Measurements from ENCODE around the gene WDPCP.
"Not testable (repeated sequence)": the region's sequence is repeated elsewhere in the genome, so short reads cannot be mapped to it uniquely, and the experiment has no call there.

The WDPCP gene

DNA sequence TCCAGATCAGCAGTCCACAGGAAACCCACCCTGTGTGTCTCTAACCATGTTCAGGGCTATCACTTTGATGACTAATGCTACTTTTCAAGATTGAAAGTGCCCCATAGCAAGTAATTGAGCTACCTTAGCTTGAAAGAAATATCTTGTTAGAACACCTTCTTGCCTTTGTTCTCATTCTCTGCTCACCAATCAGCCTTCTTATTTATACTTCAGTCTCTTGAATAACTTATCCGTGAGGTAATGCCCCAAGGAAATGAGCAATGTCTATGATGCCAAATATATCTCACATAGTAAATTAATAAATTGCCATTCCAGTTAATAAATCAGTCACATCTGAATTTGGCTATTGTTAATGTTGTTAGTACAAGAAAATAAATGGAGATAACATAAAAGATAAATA lies 141.6 kb downstream of the WDPCP start:
- no peak for DNase-seq (ENCODE audit: low read depth)

DNA sequence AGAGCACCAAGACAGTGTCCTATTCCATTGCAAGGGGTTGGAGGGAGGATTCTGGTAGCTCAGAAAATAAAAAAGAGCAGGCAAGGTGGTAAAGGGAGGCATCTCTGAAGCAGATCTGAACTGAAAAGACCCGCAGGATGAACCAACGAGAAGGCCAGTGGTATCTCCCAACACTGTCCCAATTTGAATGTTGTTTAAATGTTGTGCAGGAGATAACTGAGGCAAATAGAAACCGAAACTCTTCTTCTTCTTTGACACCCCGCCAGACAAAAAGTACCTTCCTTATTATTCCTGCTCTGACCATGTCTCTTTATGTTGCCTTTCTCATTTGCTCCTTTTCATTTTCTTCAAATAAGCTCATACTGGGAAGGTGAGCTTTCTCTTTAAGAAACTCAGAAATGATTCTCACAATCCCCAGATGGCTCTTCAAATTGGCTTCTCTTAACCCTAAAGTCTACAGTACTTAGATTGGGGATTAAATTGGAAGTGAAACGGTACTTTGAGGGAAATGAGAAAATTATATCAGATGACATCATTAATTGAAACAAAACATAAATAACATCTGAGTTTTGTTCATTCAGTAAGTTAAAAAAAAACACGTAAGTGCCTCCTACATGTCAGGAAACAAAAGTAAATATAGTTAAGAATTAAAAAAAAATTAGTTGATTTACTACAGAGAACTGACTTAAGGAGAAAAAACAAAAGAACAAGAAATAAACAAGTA lies 143.6 kb downstream of the WDPCP start:
- DNase-seq (ENCODE audit: low read depth), result no peak

DNA sequence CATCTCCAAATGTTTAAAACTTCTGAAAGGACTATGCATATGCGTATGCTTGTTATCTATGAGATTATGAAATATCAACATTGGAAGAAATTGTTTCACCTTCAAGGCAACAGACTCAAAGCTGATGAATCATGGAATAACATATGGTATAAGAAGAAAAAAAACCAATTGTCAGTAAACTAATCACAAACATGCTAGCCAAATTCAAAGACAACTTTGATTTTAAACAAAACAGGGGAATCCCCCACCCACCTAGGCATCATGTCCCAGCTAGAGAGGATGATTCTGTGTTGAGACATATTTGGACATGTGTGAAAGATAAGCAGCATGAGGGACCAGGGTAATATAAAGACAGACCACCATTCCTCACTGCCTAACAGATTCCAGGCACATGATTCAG lies 147.7 kb downstream of the WDPCP start:
- peak; percentile 84 for DNase-seq (ENCODE audit: low read depth)

DNA sequence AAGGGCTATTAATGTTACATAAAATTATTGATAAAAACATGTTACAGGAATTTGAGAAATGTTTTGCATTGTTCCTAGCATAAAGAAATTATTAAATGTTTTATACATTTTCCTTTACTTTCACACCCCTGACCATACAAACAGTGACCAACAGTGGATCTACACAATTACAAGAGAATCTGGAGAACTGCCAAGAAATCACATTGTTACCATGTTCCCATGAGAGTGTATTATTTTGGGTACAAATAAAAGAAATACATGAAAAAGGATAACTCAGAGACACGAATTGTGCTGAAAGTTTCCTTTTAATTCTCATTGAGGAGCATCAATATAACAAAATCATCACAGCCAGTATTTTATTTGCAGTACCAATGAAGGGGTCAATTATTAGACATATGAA lies 150.1 kb downstream of the WDPCP start:
- no peak for DNase-seq (ENCODE audit: low read depth)

DNA sequence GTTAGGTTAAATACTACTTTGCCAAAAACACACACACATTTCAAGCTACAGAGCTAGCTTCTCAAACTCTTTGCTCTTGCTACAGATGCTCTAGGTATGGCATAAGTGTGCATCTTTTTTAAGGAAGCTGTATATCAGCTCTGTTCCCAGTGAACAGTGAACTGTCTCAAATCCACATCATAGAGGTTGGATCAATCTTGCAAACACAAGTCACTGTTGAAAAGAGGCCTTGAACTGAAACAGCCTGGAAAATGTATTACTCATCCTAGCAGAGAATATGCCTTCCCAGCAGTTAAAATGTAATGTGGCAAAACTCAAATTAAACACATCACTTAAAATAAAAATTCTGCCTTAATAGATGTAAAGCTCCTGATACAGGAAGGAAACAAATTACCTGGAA lies 151.8 kb downstream of the WDPCP start:
- peak; percentile 67 for DNase-seq (ENCODE audit: low read depth)

DNA sequence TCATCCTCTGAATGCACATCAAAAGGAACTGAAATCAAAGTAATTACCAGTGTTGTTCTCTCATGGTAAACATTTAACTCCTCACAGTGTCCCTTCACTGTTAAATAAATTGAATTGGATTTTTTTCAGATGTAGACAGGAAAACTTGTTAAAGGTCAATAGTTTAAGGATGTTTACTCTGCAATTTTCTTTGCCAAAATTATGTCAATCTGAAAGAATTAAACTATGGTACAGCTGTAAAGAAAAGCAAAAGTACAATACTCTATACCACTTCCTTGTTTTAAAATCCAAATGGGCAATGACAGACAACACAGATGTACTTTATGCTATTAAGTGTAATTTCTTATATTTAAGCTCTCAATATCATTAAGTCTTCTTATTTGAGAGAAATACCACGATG lies 153.2 kb downstream of the WDPCP start:
- peak; percentile 44 for DNase-seq (ENCODE audit: low read depth)

DNA sequence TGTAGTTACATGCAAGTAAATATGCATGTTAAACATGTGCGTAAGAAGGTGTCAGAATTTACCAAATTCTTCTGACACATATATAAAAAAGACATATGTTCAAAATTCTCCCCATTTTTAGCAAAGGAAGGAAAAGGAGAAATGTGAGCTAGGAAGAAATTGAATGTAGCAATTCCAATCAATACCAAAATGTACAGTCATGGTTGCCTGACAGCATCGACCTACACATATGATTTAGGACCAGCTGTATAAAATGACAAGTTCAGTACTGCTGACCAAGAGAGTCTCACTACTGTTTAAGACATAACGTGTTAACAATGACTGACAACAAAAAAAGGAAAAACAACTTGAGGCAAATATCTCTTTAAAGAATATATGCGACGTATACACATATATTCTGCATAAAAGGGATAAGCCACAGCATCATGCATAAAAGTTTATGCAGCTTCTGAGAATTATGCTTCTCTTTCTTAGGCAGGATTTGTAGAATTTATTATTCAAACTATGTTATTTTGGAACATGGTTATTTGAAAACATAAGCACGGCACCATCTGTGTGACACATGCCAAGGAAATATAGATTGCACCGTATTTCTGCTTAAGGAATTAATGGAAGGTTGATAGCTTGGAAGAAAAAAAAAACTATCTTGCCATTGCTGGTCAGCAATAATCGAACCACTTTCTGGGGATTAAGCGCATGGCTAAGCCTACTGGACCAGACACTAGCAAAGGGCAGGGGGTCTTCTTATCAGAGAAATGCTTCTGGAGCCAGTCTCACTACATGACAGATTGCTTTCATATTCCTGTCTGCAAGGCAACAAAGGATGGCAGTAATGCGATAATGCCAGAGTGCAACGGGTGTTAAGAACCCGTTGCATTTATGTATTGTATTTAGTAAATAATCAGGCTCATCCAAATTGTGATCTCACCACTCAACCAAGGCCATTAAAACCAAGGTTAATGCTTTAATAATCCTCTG lies 154.0 kb downstream of the WDPCP start:
- no peak for DNase-seq (ENCODE audit: low read depth)

DNA sequence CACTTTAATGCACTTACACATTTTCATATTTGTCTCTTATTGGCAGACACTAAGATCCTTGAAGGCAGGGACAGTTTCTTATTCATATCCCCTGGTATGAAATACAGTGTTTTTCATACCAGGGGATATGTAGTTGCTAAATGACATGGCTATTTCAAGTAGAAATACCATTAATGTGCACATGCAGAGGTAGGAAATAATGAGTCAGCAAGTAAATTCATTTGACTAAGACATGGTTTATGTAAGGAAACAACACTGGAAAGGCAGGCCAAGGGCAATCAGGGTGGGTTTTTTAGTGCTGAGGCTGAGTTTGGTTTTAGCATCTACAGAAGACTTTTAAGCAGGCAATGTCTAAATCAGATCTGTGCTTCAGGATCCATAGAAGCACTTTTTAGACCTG lies 155.9 kb downstream of the WDPCP start:
- DNase-seq (ENCODE audit: low read depth), result peak; percentile 85

DNA sequence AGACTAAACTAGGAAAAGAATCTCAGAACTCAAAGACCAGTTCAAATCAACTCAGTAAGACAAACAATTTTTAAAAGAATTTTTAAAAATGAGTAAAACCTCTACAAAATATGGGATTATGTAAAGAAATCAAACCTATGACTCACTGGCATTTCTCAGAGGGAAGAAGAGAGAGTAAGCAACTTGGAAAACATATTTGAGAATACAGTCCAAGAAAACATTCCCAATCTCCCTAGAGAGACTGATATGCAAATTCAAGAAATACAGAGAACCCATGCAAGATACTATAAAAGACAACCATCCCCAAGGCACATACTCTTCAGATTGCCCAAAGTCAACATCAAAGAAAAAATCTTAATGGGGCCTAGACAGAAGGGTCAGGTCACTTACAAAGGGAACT lies 162.7 kb downstream of the WDPCP start:
- peak; percentile 32 for DNase-seq (ENCODE audit: low read depth)

DNA sequence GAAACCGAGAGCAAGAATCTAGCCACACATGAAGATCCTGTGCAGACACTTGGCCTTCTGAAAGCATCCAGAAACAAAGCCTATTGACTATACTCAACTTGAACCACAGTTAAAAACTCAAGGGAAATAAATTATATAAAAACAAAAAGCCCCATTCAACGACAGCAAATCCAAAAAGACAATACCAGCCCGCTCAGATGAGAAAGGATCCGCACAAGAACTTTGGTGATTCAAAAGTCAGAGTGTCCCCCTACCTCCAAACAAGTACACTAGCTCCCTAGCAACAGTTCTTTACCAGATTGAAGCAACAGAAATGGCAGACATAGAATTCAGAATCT lies 163.2 kb downstream of the WDPCP start:
- no peak for DNase-seq (ENCODE audit: low read depth)

DNA sequence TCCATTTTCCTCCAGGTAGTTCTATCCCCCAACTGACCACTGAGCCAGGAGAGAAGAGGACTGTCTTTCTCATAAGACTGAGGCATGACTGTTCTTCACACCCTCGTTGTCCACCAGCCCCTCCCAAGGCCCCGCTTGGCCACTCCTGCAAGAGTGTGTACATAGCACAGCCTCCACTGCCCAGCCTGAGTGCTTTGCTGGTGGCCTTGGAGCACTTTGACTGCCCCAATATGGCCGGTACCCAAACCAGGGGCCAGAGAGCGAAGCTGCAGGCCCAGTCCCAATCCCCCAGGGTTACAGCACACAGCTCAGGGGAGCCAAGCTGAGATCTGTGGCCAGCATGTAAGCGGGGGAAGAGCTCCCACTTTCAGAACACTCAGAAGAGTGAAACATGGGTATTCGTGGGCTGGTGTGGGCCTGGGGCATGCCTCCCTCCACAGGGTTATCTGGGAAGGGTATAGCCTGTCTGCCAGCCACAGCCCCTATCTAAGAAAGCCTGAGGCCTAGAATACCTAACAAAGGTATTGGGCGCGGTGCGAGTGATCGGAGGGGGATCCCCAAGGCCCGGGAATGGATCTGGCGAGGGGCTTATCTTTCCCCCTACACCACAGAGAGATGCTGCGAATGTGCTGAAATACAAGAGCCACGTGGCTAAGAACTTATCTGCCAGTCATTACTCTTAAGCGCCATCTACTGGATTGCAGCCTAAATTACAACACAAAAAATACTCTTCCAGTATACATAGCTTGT lies 163.8 kb downstream of the WDPCP start:
- DNase-seq (ENCODE audit: low read depth), result peak; percentile 62

DNA sequence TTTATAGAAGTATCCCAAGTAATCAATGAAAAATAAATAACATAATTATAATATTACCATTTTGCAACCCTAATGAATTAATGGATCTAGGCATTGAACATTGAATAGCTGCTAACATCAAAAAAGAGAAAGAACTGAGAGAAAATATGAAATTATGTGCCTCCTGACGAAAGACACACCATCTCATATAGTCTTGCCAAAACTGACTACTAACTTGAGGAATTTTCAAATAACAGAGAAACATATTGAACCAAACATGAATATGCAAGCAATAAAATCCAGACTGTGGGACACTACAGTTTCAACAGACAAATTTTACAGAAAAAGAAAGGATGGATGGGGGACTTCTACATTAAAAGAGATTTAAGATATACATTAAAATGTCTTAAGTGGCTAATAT lies 165.7 kb downstream of the WDPCP start:
- DNase-seq (ENCODE audit: low read depth), result no peak

DNA sequence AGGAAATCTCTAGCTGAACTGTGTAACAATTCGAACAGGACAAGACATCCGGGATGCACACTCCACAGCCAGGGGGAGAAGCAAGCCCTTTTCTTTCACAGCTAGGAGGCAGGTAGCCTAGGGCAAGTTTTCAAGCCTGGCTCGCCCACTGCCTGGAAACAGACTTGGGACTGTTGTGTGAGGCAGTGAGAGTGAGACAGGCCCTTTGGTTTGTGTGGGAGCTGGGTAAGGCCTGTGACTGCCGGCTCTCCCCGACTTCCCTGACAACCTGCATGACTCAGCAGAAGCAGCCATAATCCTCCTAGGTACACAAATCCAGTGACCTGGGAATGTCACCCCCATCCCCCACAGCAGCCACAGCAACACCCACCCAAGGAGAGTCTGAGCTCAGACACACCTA lies 179.7 kb downstream of the WDPCP start:
- DNase-seq (ENCODE audit: low read depth), result peak; percentile 12

DNA sequence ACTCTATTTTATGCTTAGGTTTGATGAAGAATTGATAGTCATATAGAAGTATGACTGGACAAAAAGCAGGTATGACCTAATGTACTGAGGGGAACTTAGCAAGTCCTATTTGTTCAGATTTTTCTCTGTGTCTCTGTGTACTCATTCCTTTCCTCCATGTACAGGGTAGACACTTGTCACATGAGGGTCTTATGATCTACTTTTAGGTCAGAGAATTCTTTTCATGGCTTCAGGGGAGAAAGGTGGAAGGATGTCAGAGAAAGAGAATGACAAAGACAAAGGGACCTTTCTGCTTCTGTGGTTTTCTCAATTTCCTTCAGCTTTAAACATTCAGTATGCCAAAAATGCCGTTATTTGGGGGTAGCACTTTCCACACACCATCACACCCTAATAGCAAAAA lies 181.6 kb downstream of the WDPCP start:
- DNase-seq (ENCODE audit: low read depth), result no peak

DNA sequence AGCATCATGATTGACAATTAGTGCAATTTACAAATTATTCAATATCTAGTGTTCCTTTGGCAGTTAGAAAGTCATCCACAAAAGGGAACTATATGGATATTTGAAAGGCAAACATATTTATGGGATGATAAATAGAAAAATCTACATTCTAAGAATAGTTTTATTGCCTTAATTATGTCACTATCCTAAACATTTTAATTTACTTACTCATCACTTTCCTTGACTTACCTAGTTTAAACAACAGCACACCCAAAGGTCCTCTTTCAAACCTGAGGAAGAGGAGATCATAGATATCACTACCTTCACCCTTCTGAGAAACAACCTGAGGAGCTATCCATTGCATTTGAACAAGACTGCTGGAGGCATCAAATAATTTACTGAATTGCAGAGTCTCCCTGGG lies 184.5 kb downstream of the WDPCP start:
- DNase-seq (ENCODE audit: low read depth), result no peak

DNA sequence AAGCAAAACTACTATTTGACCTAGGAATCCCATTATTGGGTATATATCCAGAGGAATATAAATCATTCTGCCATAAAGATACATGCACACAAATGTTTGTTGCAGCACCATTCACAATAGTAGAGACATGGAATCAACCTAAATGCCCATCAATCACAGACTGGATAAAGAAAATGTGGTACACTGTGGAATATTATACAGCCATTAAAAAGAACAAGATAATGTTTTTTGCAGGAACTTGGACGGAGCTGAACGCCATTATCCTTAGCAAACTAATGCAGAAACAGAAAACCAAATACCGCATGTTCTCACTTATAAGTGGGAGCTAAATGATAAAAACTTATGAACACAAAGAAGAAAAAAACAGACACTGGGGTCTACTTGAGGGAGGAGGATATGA lies 185.4 kb downstream of the WDPCP start:
- not testable (repeated sequence) for DNase-seq (ENCODE audit: low read depth)

DNA sequence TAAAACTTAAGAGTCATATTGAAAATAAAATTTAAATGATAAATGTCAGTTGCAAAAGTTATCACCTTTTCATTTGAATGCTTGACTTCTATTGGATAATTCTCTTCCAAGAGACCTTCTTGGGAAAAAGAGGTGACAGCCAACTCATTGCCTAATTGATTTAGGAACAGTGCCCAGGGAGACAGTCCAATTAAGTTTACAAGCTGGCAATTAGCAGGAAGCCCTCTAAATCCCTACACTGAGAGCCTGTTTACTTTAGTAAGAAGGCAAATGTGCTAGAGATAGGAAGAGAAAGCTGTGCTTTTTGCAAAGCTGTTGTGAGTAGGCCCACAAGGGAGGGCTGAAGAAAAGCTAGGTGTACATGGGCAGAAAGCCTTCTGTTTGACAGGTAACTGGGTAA lies 189.1 kb downstream of the WDPCP start:
- DNase-seq (ENCODE audit: low read depth), result no peak

DNA sequence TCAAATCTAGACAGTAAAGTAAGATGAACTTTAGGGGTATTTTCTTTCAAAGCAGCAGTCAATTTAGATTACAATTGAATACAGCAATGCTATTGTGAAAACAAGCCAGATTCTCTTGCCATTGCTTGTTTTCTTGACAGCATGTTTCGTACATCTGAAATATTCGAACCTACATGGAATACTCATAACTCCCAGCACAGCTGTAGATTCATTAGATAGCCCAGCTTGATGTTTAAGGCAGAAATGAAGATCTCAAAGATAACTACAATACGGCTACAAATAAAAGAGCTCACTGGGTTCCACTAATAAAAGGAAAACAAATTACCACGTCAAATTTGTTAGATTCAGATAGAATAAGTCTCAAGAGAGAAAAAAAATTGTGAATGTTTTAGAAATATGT lies 208.8 kb downstream of the WDPCP start:
- DNase-seq (ENCODE audit: low read depth), result no peak

DNA sequence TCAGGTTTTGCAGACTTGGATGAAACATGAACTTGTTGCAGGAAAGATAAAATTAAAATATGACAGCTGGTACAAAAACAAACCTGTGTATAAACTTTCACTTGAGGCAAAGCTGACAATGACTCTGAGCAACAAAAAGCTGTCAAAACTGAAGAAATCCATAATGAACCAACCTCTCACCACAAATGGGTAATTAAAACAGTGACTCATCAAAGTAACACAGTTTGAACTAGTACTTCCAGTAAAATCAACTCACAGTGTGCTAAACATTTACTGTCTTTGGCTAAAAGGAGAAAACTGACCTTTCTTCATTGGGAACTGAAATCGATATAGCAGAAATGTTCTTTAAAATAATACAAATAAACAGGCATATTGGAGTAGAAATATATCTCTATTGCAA lies 209.7 kb downstream of the WDPCP start:
- no peak for DNase-seq (ENCODE audit: low read depth)

DNA sequence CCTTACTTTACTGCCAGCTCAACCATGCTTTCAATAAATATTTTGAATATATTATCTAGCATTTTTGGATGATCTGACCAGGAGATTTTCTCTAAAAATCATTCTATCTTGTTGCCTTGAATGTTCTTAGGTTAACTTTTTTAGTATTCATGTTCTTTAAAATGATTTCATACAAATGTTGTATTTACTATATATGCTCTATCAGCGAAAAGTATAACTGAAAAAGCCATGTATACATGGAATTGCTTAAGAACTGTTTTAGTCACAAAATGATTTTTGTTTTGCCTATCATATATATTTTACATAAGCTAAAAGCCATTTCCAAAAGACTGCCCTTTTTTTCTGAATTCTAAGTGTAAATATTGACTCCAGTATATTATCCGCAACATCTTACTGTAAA lies 213.9 kb downstream of the WDPCP start:
- no peak for DNase-seq (ENCODE audit: low read depth)

DNA sequence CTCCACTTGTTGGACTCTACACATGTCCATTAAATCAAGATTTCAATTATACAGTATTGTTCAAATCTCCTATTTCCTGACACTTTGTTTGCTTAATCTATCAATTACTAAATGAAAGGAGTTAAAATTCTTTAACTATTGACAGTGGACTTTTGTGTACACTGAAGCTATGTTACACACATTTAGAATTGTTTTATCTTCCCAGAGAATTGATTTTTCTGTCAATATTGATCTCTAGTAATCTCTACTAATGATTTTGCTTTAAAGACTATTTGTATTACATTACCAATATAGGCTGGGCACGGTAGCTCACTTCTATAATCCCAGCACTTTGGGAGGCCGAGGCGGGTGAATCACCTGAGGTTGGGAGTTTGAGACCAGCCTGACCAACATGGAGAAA lies 215.7 kb downstream of the WDPCP start:
- no peak for DNase-seq (ENCODE audit: low read depth)

DNA sequence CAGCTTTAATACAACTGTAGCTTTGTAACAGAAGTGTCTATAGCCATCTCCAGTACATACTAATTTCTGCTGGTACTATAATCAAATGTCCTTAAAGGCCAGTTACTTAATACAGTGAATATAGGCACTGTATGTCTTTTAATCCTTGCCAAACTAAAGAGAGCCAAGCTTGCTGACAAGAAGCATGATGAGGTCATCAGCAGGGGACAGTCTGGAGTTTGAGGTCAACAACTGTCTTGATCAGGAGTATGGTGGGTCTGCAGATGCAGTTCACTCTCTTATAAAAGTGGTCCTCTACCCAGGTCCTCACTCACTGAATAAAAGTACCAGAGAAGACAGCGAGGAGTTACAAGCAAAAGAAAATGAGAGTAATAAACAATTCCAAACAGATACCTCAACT lies 219.1 kb downstream of the WDPCP start:
- no peak for DNase-seq (ENCODE audit: low read depth)

DNA sequence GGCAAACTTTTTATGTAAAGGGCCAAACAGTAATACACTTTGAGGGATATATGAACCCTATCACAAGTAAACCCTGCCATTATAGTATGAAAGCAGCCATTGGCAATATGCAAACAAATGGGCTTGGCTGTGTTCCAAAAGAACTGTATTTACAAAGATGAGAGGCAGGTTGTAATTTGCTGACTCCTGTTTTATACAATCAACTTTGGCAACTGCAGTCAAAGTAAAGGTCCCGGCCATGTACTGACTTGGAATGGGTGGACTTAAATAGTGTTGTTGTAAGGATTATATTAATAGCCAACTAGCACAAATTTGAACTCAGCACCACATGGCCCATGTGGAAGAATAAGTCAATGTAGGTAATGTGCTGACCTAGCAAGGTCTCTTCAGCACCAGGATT lies 223.4 kb downstream of the WDPCP start:
- no peak for DNase-seq (ENCODE audit: low read depth)

All from iris pigment epithelial cell (primary cell).